Measurements from ENCODE around the gene CLEC2D.
"Not testable (repeated sequence)": the region's sequence is repeated elsewhere in the genome, so short reads cannot be mapped to it uniquely, and the experiment has no call there.

DNA sequence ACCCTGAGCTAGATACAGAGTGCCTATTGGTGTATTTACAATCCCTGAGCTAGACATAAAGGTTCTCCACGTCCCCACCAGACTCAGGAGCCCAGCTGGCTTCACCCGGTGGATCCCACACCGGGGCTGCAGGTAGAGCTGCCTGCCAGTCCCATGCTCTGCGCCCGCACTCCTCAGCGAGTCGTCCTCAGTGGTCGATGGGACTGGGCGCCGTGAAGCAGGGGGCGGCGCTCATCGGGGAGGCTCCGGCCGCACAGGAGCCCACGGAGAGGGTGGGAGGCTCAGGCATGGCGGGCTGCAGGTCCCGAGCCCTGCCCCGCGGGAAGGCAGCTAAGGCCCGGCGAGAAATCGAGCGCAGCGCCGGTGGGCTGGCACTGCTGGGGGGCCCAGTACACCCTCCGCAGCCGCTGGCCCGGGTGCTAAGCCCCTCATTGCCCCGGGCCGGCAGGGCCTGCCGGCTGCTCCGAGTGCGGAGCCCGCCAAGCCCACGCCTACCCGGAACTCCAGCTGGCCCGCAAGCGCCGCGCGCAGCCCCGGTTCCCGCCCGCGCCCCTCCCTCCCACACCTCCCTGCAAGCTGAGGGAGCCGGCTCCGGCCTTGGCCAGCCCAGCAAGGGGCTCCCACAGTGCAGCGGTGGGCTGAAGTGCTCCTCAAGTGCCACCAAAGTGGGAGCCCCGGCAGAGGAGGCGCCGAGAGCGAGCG lies 70.0 kb downstream of the CLEC2D start:
- TF ChIP-seq EZH2 (IDR thresholded peaks at IDR 0.05; ENCODE audit: borderline replicate concordance, low read length): not testable (repeated sequence)
- TF ChIP-seq, protein P1, sequence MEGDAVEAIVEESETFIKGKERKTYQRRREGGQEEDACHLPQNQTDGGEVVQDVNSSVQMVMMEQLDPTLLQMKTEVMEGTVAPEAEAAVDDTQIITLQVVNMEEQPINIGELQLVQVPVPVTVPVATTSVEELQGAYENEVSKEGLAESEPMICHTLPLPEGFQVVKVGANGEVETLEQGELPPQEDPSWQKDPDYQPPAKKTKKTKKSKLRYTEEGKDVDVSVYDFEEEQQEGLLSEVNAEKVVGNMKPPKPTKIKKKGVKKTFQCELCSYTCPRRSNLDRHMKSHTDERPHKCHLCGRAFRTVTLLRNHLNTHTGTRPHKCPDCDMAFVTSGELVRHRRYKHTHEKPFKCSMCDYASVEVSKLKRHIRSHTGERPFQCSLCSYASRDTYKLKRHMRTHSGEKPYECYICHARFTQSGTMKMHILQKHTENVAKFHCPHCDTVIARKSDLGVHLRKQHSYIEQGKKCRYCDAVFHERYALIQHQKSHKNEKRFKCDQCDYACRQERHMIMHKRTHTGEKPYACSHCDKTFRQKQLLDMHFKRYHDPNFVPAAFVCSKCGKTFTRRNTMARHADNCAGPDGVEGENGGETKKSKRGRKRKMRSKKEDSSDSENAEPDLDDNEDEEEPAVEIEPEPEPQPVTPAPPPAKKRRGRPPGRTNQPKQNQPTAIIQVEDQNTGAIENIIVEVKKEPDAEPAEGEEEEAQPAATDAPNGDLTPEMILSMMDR (IDR thresholded peaks at IDR 0.05; ENCODE audit: low read length): not testable (repeated sequence)
